Osteoblast (primary cell): Measurements from ENCODE around the gene ADRA2C. TPM values are rescaled to one million over a fixed set of nuclear protein-coding genes. Genes with fewer than 3 reads are reported as not detected.

Experiments
- DNase-seq: peaks from one replicate; pipeline ENCODE4 v3.0.0; 2011; ENCODE audit warnings: low spot score, mixed read lengths; ENCODE audit not compliant: insufficient read length; ENCODE audit errors: missing footprints
- H2AFZ ChIP-seq: 2 replicates; pipeline ENCODE4 v1.6.0; 2011; ENCODE audit warnings: mild to moderate bottlenecking, low read length
- H3K27ac ChIP-seq: 2 replicates; pipeline ENCODE4 v1.5.1; 2011; ENCODE audit warnings: mild to moderate bottlenecking, low read depth, low read length, moderate library complexity
- H3K27me3 ChIP-seq: 2 replicates; pipeline ENCODE4 v1.6.0; 2012; ENCODE audit warnings: mild to moderate bottlenecking, control low read depth, inconsistent platforms, low read length, moderate library complexity; ENCODE audit not compliant: insufficient read depth
- H3K36me3 ChIP-seq: 2 replicates; pipeline ENCODE4 v1.5.1; 2011; ENCODE audit warnings: mild to moderate bottlenecking, low read length, control low read depth, moderate library complexity; ENCODE audit not compliant: insufficient read depth
- H3K4me1 ChIP-seq: 2 replicates; pipeline ENCODE4 v1.5.1; 2011; ENCODE audit warnings: mild to moderate bottlenecking, low read length, control low read depth, moderate library complexity; ENCODE audit not compliant: insufficient read depth
- H3K4me2 ChIP-seq: 2 replicates; pipeline ENCODE4 v1.6.0; 2011; ENCODE audit warnings: mild to moderate bottlenecking, low read length; ENCODE audit not compliant: insufficient read depth
- H3K4me3 ChIP-seq: fragments of 200-600 bp; sonication (generic); 3 replicates; pipeline ENCODE4 v1.5.1; 2012; ENCODE audit warnings: mild to moderate bottlenecking, low read length, inconsistent platforms; ENCODE audit not compliant: insufficient read depth
- H3K79me2 ChIP-seq: 2 replicates; pipeline ENCODE4 v1.6.0; 2012; ENCODE audit warnings: mild to moderate bottlenecking, low read length, control low read depth, inconsistent platforms; ENCODE audit not compliant: insufficient read depth
- H3K9me3 ChIP-seq: 2 replicates; pipeline ENCODE4 v1.5.1; 2011; ENCODE audit warnings: low read depth, low read length, control low read depth
- H4K20me1 ChIP-seq: 2 replicates; pipeline ENCODE4 v1.6.0; 2012; ENCODE audit warnings: mild to moderate bottlenecking, low read length, control low read depth; ENCODE audit not compliant: insufficient read depth
- total RNA-seq: library from RNA; depleted of rRNA; stranded (reverse); fragments of >200 nt; gene quantifications from 2 replicates; pipeline ENCODE4 v1.2.3, GENCODE V29; 2012
- TF ChIP-seq, protein P1 (sequence below): IDR thresholded peaks from 2 replicates; pipeline ENCODE4 v1.5.1; 2011; ENCODE audit warnings: mild to moderate bottlenecking, low read depth, low read length, moderate library complexity; ENCODE audit errors: extremely low read depth

Gene ADRA2C
- total RNA-seq, 1 donor = 1.1 TPM

- Histone ChIP-seq H3K79me2 (no peaks in the 10 kb centered on the region), H3K4me1 (peaks cover 7% of the 10 kb centered on the region), H3K27me3 (no peaks in the 10 kb centered on the region), H4K20me1 (no peaks in the 10 kb centered on the region), H3K27ac (no peak overlapping the region), H3K4me3 (no peak overlapping the region), H3K9me3 (no peaks in the 10 kb centered on the region), H2AFZ (no peak overlapping the region), H3K36me3 (no peaks in the 10 kb centered on the region), H3K4me2 (no peak overlapping the region)
- TF ChIP-seq, protein P1, sequence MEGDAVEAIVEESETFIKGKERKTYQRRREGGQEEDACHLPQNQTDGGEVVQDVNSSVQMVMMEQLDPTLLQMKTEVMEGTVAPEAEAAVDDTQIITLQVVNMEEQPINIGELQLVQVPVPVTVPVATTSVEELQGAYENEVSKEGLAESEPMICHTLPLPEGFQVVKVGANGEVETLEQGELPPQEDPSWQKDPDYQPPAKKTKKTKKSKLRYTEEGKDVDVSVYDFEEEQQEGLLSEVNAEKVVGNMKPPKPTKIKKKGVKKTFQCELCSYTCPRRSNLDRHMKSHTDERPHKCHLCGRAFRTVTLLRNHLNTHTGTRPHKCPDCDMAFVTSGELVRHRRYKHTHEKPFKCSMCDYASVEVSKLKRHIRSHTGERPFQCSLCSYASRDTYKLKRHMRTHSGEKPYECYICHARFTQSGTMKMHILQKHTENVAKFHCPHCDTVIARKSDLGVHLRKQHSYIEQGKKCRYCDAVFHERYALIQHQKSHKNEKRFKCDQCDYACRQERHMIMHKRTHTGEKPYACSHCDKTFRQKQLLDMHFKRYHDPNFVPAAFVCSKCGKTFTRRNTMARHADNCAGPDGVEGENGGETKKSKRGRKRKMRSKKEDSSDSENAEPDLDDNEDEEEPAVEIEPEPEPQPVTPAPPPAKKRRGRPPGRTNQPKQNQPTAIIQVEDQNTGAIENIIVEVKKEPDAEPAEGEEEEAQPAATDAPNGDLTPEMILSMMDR = no peak
- DNase-seq = no peak
Measured at GRCh38 chr4:3760841-3761240, 5.3 kb upstream of the ADRA2C start.

- H3K9me3 ChIP-seq = no peaks in the 10 kb centered on the region
- no peak overlapping the region for H3K4me2 ChIP-seq
- TF ChIP-seq, protein P1 = no peak
- peaks cover 7% of the 10 kb centered on the region for H3K4me1 ChIP-seq
- H3K4me3 ChIP-seq = no peak overlapping the region
- no peaks in the 10 kb centered on the region for H3K36me3 ChIP-seq
- H3K79me2 ChIP-seq = no peaks in the 10 kb centered on the region
- no peak overlapping the region for H2AFZ ChIP-seq
- H3K27ac ChIP-seq = no peak overlapping the region
- peaks cover 6% of the 10 kb centered on the region for H3K27me3 ChIP-seq
- H4K20me1 ChIP-seq = no peaks in the 10 kb centered on the region
- no peak for DNase-seq
Measured at GRCh38 chr4:3762264-3762663, 3.9 kb upstream of the ADRA2C start.

DNA sequence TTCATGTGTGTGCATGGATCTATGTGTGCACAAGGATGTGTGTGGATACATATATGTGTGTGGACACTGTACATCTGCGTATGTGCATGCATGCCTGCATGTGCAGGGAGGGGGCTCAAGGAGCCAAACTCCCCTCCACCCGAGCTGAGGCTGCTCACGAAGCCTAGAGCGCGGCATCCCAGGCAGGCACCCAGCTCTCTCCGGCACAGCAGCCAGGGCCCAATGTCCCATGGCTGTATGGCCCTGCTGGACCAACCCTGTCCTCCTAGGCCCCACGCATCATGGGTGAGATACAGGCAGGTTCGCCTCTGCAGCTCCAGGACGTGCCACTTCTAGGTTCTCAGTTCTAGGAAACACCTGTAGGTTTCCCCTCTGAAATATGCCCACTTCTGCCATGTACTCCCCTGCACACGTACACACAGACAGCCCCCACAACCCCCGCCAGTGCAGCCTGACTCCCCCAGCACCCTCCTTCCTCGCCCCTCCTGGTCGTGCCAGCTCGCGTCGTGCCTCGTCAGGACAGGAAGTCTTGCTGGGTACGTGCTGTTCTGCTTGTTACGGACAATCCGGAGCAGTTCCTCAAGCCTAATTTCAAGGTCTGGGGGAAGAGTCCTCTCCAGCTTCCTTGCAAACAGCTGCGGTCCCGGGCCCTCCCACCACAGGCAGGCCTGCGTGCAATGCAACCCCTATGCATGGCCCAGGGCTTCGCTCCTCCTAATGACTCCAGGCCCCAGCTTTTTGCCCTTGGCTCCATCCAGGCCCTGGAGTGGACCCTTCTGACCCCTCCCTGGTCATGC lies 3.2 kb upstream of the ADRA2C start:
- Histone ChIP-seq H3K27ac (no peak overlapping the region), H4K20me1 (no peaks in the 10 kb centered on the region), H3K4me1 (peaks cover 7% of the 10 kb centered on the region), H3K27me3 (peaks cover 11% of the 10 kb centered on the region), H3K9me3 (no peaks in the 10 kb centered on the region), H3K36me3 (no peaks in the 10 kb centered on the region), H3K4me3 (no peak overlapping the region), H3K79me2 (no peaks in the 10 kb centered on the region), H2AFZ (no peak overlapping the region), H3K4me2 (no peak overlapping the region)
- no peak for DNase-seq
- TF ChIP-seq, protein P1 = no peak

GRCh38 chr4:3765271-3766035 lies 732 bp upstream of the ADRA2C start:
- Histone ChIP-seq H3K27ac (no peak overlapping the region), H3K4me2 (peak overlapping the region; percentile 78), H4K20me1 (no peaks in the 10 kb centered on the region), H2AFZ (peak overlapping the region; percentile 54), H3K4me3 (peak overlapping the region; percentile 67), H3K79me2 (no peaks in the 10 kb centered on the region), H3K9me3 (no peaks in the 10 kb centered on the region), H3K36me3 (no peaks in the 10 kb centered on the region), H3K4me1 (peaks cover 7% of the 10 kb centered on the region), H3K27me3 (peaks cover 23% of the 10 kb centered on the region)
- DNase-seq = peak; percentile 100
- TF ChIP-seq, protein P1 = no peak
